HepG2 (cell line): ENCODE measurements around the gene PSAP. TPM values are rescaled to one million over a fixed set of nuclear protein-coding genes. Genes with fewer than 3 reads are reported as not detected.

ENCODE experiments used
- BRD4 ChIP-seq: sonication (generic); formaldehyde crosslinking; IDR thresholded peaks from 2 replicates; pipeline ENCODE4 v1.4.0; 2020; ENCODE audit warnings: missing genetic modification reagents
- CBX5 ChIP-seq: sonication (generic); formaldehyde crosslinking; IDR thresholded peaks from 2 replicates; pipeline ENCODE4 v1.4.0; 2020; ENCODE audit warnings: missing genetic modification reagents, borderline replicate concordance
- CHD4 ChIP-seq: fragments of 200-600 bp; sonication (generic); IDR thresholded peaks from 2 replicates; pipeline ENCODE4 v1.7.0; 2017; ENCODE audit warnings: mild to moderate bottlenecking, low read length, borderline replicate concordance
- FOXO1 ChIP-seq: sonication (generic); formaldehyde crosslinking; IDR thresholded peaks from 2 replicates; pipeline ENCODE4 v1.4.0; 2020; ENCODE audit warnings: missing genetic modification reagents
- HMG20B ChIP-seq: conservative IDR thresholded peaks from 2 replicates; pipeline ENCODE4 v1.6.1; 2016; ENCODE audit warnings: missing genetic modification reagents, missing compliant biosample characterization
- HMGA1 ChIP-seq: sonication (generic); formaldehyde crosslinking; conservative IDR thresholded peaks from 2 replicates; pipeline ENCODE4 v1.4.0; 2020; ENCODE audit warnings: missing genetic modification reagents
- MAF1 ChIP-seq: sonication (generic); formaldehyde crosslinking; IDR thresholded peaks from 2 replicates; pipeline ENCODE4 v1.5.0; 2020; ENCODE audit warnings: missing genetic modification reagents, borderline replicate concordance
- MXI1 ChIP-seq: IDR thresholded peaks from 3 replicates; pipeline ENCODE4 v1.6.1; 2012; ENCODE audit warnings: low read depth, low read length, inconsistent platforms, borderline replicate concordance
- NCOA1 ChIP-seq: sonication (generic); formaldehyde crosslinking; IDR thresholded peaks from 2 replicates; pipeline ENCODE4 v1.9.0; 2021; ENCODE audit warnings: missing genetic modification reagents
- ONECUT2 ChIP-seq: sonication (generic); formaldehyde crosslinking; IDR thresholded peaks from 2 replicates; pipeline ENCODE4 v1.4.0; 2020; ENCODE audit warnings: missing genetic modification reagents
- POLR2A ChIP-seq, 2 experiments: IDR thresholded peaks; 2 replicates each; pipeline ENCODE4 v1.6.1; 2011; ENCODE audit warnings: low read depth in 2 of 2, low read length in 2 of 2, mild to moderate bottlenecking in 1 of 2, moderate library complexity in 1 of 2; ENCODE audit not compliant: insufficient read depth in 1 of 2
- RFXAP ChIP-seq: sonication (generic); formaldehyde crosslinking; IDR thresholded peaks from 2 replicates; pipeline ENCODE4 v1.4.0; 2020; ENCODE audit warnings: missing genetic modification reagents, borderline replicate concordance
- SAP130 ChIP-seq: IDR thresholded peaks from 2 replicates; pipeline ENCODE4 v1.6.1; 2016; ENCODE audit warnings: low read depth
- TAF15 ChIP-seq: fragments of 200-400 bp; formaldehyde crosslinking; IDR thresholded peaks from one replicate; pipeline ENCODE4 v1.6.1; 2018; ENCODE audit warnings: mild to moderate bottlenecking, low read depth, low read length; ENCODE audit not compliant: poor library complexity, severe bottlenecking
- TBL1XR1 ChIP-seq: fragments of 150-350 bp; IDR thresholded peaks from 2 replicates; pipeline ENCODE4 v1.6.1; 2014; ENCODE audit warnings: borderline replicate concordance, low read length; ENCODE audit not compliant: partially characterized antibody
- TIGD3 ChIP-seq: sonication (generic); formaldehyde crosslinking; IDR thresholded peaks from 2 replicates; pipeline ENCODE4 v1.5.1; 2020; ENCODE audit warnings: mild to moderate bottlenecking, missing genetic modification reagents, borderline replicate concordance
- ZBTB20 ChIP-seq: sonication (generic); formaldehyde crosslinking; IDR thresholded peaks from 2 replicates; pipeline ENCODE4 v1.8.1; 2023; ENCODE audit warnings: missing genetic modification reagents, low read depth, mild to moderate bottlenecking, borderline replicate concordance
- ZNF138 ChIP-seq: sonication (generic); formaldehyde crosslinking; IDR thresholded peaks from 2 replicates; pipeline ENCODE4 v1.5.0; 2020; ENCODE audit warnings: mild to moderate bottlenecking, low read depth, missing genetic modification reagents
- ZNF253 ChIP-seq: sonication (generic); formaldehyde crosslinking; IDR thresholded peaks from 2 replicates; pipeline ENCODE4 v1.8.0; 2022; ENCODE audit warnings: mild to moderate bottlenecking, missing genetic modification reagents, borderline replicate concordance
- ZNF274 ChIP-seq: sonication (generic); formaldehyde crosslinking; IDR thresholded peaks from 2 replicates; pipeline ENCODE4 v1.5.1; 2020; ENCODE audit warnings: mild to moderate bottlenecking, missing genetic modification reagents
- ZNF430 ChIP-seq: sonication (generic); formaldehyde crosslinking; IDR thresholded peaks from 2 replicates; pipeline ENCODE4 v1.9.0; 2021; ENCODE audit warnings: mild to moderate bottlenecking, missing genetic modification reagents
- ZNF614 ChIP-seq: IDR thresholded peaks from 2 replicates; pipeline ENCODE4 v1.6.1; 2018; ENCODE audit warnings: missing biosample characterization, missing genetic modification reagents, inconsistent platforms, borderline replicate concordance
- ZNF691 ChIP-seq: sonication (generic); formaldehyde crosslinking; IDR thresholded peaks from 2 replicates; pipeline ENCODE4 v1.4.0; 2020; ENCODE audit warnings: missing genetic modification reagents, low read depth, mild to moderate bottlenecking, borderline replicate concordance
- ZNF724P ChIP-seq: sonication (generic); formaldehyde crosslinking; IDR thresholded peaks from 2 replicates; pipeline ENCODE4 v1.8.0; 2022; ENCODE audit warnings: missing genetic modification reagents, borderline replicate concordance
- ZNF816 ChIP-seq: sonication (generic); formaldehyde crosslinking; IDR thresholded peaks from 2 replicates; pipeline ENCODE4 v1.8.0; 2022; ENCODE audit warnings: missing genetic modification reagents, mild to moderate bottlenecking, borderline replicate concordance
- polyA plus RNA-seq, 8 experiments: library from polyadenylated mRNA; depleted of rRNA in 3 of 8; stranded (reverse) in 7 of 8; unstranded in 1 of 8; fragments of >200 nt; fragmentation: Illumina TruSeq in 4 of 8; extraction: Trizol in 4 of 8; gene quantifications; 2 replicates each; pipeline versions ENCODE4 v1.2.1 to v1.2.3, GENCODE V29; 2011 to 2016; ENCODE audit warnings: low read depth in 4 of 8, missing spikeins in 1 of 8, mixed read lengths in 1 of 8; ENCODE audit not compliant: insufficient read depth in 1 of 8
- total RNA-seq, 5 experiments: library from RNA; depleted of rRNA; stranded (reverse); fragments of >200 nt; fragmentation: Illumina TruSeq; extraction: Trizol; gene quantifications; 2 replicates each; pipeline ENCODE4 v1.2.3, GENCODE V29; 2016; ENCODE audit warnings: low read depth in 1 of 5
- TF ChIP-seq, protein P1 (sequence below): IDR thresholded peaks from 2 replicates; pipeline ENCODE4 v1.6.1; 2016; ENCODE audit warnings: missing biosample characterization, missing genetic modification reagents, low read depth

PSAP gene
- total and polyA plus RNA-seq, 2 of the 13 experiments (the other 11 are each of a cell fraction or from before 2014, with no cell fraction given) = 323 to 643 TPM

- TF ChIP-seq, protein P1, sequence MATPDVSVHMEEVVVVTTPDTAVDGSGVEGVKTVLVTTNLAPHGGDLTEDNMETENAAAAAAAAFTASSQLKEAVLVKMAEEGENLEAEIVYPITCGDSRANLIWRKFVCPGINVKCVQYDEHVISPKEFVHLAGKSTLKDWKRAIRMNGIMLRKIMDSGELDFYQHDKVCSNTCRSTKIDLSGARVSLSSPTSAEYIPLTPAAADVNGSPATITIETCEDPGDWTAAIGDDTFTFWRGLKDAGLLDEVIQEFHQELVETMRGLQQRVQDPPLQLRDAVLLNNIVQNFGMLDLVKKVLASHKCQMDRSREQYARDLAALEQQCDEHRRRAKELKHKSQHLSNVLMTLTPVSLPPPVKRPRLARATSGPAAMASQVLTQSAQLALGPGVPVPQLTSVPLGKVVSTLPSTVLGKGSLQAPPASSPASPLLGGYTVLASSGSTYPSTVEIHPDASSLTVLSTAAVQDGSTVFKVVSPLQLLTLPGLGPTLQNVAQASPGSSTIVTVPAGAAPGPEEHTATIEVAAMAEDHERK (CRISPR knock-in tag) = no peak
- TF ChIP-seq FOXO1 (CRISPR knock-in tag) (no peak), HMGA1 (CRISPR knock-in tag) (no peak), ZNF816 (CRISPR knock-in tag) (no peak), NCOA1 (CRISPR knock-in tag) (no peak), ZNF614 (CRISPR knock-in tag) (no peak), SAP130 (peak; percentile 96), CHD4 (no peak), BRD4 (CRISPR knock-in tag) (no peak), POLR2A (IDR thresholded peaks at IDR 0.05; ENCODE audit: insufficient read depth in 1 of 2, low read depth in 2 of 2, low read length in 2 of 2) (peak in 1 of 2 experiments; percentile 48; a peak in 1 of 4 replicates), ZNF138 (CRISPR knock-in tag) (no peak), HMG20B (CRISPR knock-in tag) (0 out of 2 replicates have a peak, but pooled peaks have one; percentile 25), ZNF430 (CRISPR knock-in tag) (peak; percentile 37; the same call in 1 of the 2 replicates), TBL1XR1 (no peak), RFXAP (CRISPR knock-in tag) (peak; percentile 54; the same call in 1 of the 2 replicates), TAF15 (no peak), ONECUT2 (CRISPR knock-in tag) (no peak), ZNF691 (CRISPR knock-in tag) (0 out of 2 replicates have a peak, but pooled peaks have one; percentile 50), TIGD3 (CRISPR knock-in tag) (no peak), ZNF274 (CRISPR knock-in tag) (peak; percentile 70; the same call in 1 of the 2 replicates), CBX5 (CRISPR knock-in tag) (no peak), MAF1 (CRISPR knock-in tag) (no peak), ZBTB20 (no peak), ZNF253 (CRISPR knock-in tag) (no peak), ZNF724P (CRISPR knock-in tag) (no peak), MXI1 (peak; percentile 78; the same call in 1 of the 3 replicates)
Observed at GRCh38 chr10:71860243-71861029, 9.4 kb upstream of the PSAP start (continued).
